Measurements from ENCODE around the gene TPM3. TPM values are rescaled to one million over a fixed set of nuclear protein-coding genes. Genes with fewer than 3 reads are reported as not detected.
A peak's percentile ranks its signal among the peaks of the same experiment; 100 is the strongest.

TPM3 gene
- total RNA-seq, 4 donors from 2014 or later, result 227 to 352 (median 298) TPM

DNA sequence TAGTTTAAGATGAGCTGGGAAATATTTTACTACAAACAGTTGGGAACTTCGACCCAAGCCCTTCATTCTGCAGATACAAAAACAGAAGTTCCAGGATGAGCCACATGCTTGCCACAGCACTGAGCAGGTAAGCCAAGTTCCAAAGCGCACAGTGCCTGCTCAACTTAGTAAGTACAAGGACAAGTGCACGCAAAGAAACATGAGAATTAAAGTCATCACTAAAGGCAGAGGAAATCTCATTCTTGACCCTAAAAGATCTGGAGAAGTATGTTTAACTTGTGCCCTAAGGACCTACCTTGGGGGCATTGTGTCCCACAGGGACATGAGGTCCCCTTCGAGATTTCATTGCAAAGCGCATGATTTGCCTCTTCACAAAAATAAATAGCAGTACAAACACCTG is 27.6 kb upstream of the TPM3 start:
- Histone ChIP-seq H3K27me3 (no peaks in the 10 kb centered on the region), H3K36me3 (no peaks in the 10 kb centered on the region), H3K4me1 (peaks cover 33 to 36% of the 10 kb centered on the region in 2 donors), H3K27ac (peak overlapping the region; percentile 97 to 100 (median 99)), H3K9me3 (no peaks in the 10 kb centered on the region), H3K4me3 (replicated peaks in 1 of 3) (peak overlapping the region; percentile 80 to 97 (median 97))
- WGBS, 2 donors, result 9 to 14% methylated on average over 5 of the region's 5 CpGs
- intact Hi-C loops (cut with DNase I), result no loop called here
- peak; percentile 21 to 28 for DNase-seq
- TF ChIP-seq, protein P1, sequence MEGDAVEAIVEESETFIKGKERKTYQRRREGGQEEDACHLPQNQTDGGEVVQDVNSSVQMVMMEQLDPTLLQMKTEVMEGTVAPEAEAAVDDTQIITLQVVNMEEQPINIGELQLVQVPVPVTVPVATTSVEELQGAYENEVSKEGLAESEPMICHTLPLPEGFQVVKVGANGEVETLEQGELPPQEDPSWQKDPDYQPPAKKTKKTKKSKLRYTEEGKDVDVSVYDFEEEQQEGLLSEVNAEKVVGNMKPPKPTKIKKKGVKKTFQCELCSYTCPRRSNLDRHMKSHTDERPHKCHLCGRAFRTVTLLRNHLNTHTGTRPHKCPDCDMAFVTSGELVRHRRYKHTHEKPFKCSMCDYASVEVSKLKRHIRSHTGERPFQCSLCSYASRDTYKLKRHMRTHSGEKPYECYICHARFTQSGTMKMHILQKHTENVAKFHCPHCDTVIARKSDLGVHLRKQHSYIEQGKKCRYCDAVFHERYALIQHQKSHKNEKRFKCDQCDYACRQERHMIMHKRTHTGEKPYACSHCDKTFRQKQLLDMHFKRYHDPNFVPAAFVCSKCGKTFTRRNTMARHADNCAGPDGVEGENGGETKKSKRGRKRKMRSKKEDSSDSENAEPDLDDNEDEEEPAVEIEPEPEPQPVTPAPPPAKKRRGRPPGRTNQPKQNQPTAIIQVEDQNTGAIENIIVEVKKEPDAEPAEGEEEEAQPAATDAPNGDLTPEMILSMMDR (IDR thresholded peaks at IDR 0.05), result no peak
- TF ChIP-seq POLR2A (IDR thresholded peaks at IDR 0.05), result no peak

GRCh38 chr1:154218545-154218944 is 26.6 kb upstream of the TPM3 start:
- no peak for DNase-seq
- peaks cover 8 to 9% of the 10 kb centered on the region in 2 donors for H3K36me3 ChIP-seq
- no peak overlapping the region for H3K4me3 ChIP-seq (replicated peaks in 1 of 3)
- no peaks in the 10 kb centered on the region for H3K9me3 ChIP-seq
- no peak overlapping the region for H3K27ac ChIP-seq
- TF ChIP-seq POLR2A (IDR thresholded peaks at IDR 0.05), result no peak
- TF ChIP-seq, protein P1 (IDR thresholded peaks at IDR 0.05), result no peak
- intact Hi-C loops (cut with DNase I), result no loop called here
- 76 to 77% methylated on average over 3 of the region's 3 CpGs for WGBS, 2 donors
- H3K4me1 ChIP-seq, result peaks cover 32% of the 10 kb centered on the region in 2 donors
- H3K27me3 ChIP-seq, result no peaks in the 10 kb centered on the region

- intact Hi-C loops (cut with DNase I), result no loop called here
- Histone ChIP-seq H3K9me3 (no peaks in the 10 kb centered on the region), H3K27ac (no peak overlapping the region), H3K27me3 (no peaks in the 10 kb centered on the region), H3K36me3 (peaks cover 50 to 57% of the 10 kb centered on the region in 2 donors), H3K4me1 (peaks cover 2 to 8% of the 10 kb centered on the region in 2 donors), H3K4me3 (replicated peaks in 1 of 3) (no peak overlapping the region)
- TF ChIP-seq, protein P1 (IDR thresholded peaks at IDR 0.05), result no peak
- TF ChIP-seq POLR2A (IDR thresholded peaks at IDR 0.05), result no peak
- 96 to 100% methylated on average over 1 of the region's 1 CpG for WGBS, 2 donors
- DNase-seq, result no peak
These were observed 21.4 kb upstream of the TPM3 start for GRCh38 chr1:154213274-154213673.

- DNase-seq, result no peak
- H3K27ac ChIP-seq, result no peak overlapping the region
- no peaks in the 10 kb centered on the region for H3K9me3 ChIP-seq
- no peaks in the 10 kb centered on the region for H3K4me1 ChIP-seq
- peaks cover 62 to 69% of the 10 kb centered on the region in 2 donors for H3K36me3 ChIP-seq
- no peaks in the 10 kb centered on the region for H3K27me3 ChIP-seq
- intact Hi-C loops (cut with DNase I), result no loop called here
- no peak for TF ChIP-seq POLR2A (IDR thresholded peaks at IDR 0.05)
- TF ChIP-seq, protein P1 (IDR thresholded peaks at IDR 0.05), result no peak
- WGBS, 2 donors, result 96 to 99% methylated on average over 10 of the region's 10 CpGs
- H3K4me3 ChIP-seq (replicated peaks in 1 of 3), result no peak overlapping the region
These were observed 20.2 kb upstream of the TPM3 start for GRCh38 chr1:154212083-154212482.

GRCh38 chr1:154208677-154209388 is 16.9 kb upstream of the TPM3 start:
- H3K9me3 ChIP-seq, result no peaks in the 10 kb centered on the region
- DNase-seq, result no peak
- WGBS, 2 donors, result 91 to 96% methylated on average over 5 of the region's 5 CpGs
- no peaks in the 10 kb centered on the region for H3K4me1 ChIP-seq
- H3K36me3 ChIP-seq, result peaks cover 69 to 74% of the 10 kb centered on the region in 2 donors
- H3K27me3 ChIP-seq, result no peaks in the 10 kb centered on the region
- H3K4me3 ChIP-seq (replicated peaks in 1 of 3), result no peak overlapping the region
- TF ChIP-seq, protein P1 (IDR thresholded peaks at IDR 0.05), result no peak
- TF ChIP-seq POLR2A (IDR thresholded peaks at IDR 0.05), result no peak
- intact Hi-C loops (cut with DNase I), result no loop called here
- H3K27ac ChIP-seq, result no peak overlapping the region
